Muscle layer of duodenum (tissue), 2 donors: Measurements from ENCODE around the gene GTF2F1.
"Not testable (repeated sequence)": the region's sequence is repeated elsewhere in the genome, so short reads cannot be mapped to it uniquely, and the experiment has no call there.

Source experiments
- H3K27ac ChIP-seq: one replicate; pipeline ENCODE4 v1.7.0; 2013; ENCODE audit warnings: mild to moderate bottlenecking, low read length
- H3K27me3 ChIP-seq: one replicate; pipeline ENCODE4 v1.7.0; 2013; ENCODE audit warnings: low read depth, mild to moderate bottlenecking, control low read depth, low read length
- H3K36me3 ChIP-seq, 2 donors: one replicate each; pipeline ENCODE4 v1.7.0; 2013; ENCODE audit warnings: low read length in 2 of 2, control low read depth in 1 of 2, mild to moderate bottlenecking in 1 of 2; ENCODE audit not compliant: insufficient read depth in 2 of 2, control insufficient read depth in 1 of 2
- H3K4me1 ChIP-seq, 2 donors: one replicate each; pipeline ENCODE4 v1.7.0; 2013; ENCODE audit warnings: low read length in 2 of 2, mild to moderate bottlenecking in 2 of 2, control low read depth in 1 of 2, moderate library complexity in 1 of 2; ENCODE audit not compliant: insufficient read depth in 2 of 2, control insufficient read depth in 1 of 2
- H3K4me3 ChIP-seq, 2 donors: one replicate each; pipeline ENCODE4 v1.7.0; 2013; ENCODE audit warnings: low read length in 2 of 2, low read depth in 1 of 2, mild to moderate bottlenecking in 1 of 2
- H3K9me3 ChIP-seq, 2 donors: one replicate each; pipeline ENCODE4 v1.7.0; 2013; ENCODE audit warnings: low read length in 2 of 2, control low read depth in 1 of 2, mild to moderate bottlenecking in 1 of 2; ENCODE audit not compliant: control insufficient read depth in 1 of 2
- donor health status: healthy.

GTF2F1 gene

GRCh38 chr19:6362351-6362801 is 30.6 kb downstream of the GTF2F1 start:
- H3K4me3 ChIP-seq, result peak overlapping the region; percentile 86 to 87
- H3K27me3 ChIP-seq, result no peaks in the 10 kb centered on the region
- peaks cover 7 to 16% of the 10 kb centered on the region in 2 donors for H3K4me1 ChIP-seq
- peak overlapping the region; percentile 87 for H3K27ac ChIP-seq
- H3K9me3 ChIP-seq, result no peaks in the 10 kb centered on the region
- peaks cover 11 to 30% of the 10 kb centered on the region in 2 donors for H3K36me3 ChIP-seq

- H3K4me1 ChIP-seq, result peaks cover 7 to 16% of the 10 kb centered on the region in 2 donors
- no peaks in the 10 kb centered on the region for H3K9me3 ChIP-seq
- H3K27ac ChIP-seq, result peak overlapping the region; percentile 87
- H3K36me3 ChIP-seq, result peaks cover 9 to 28% of the 10 kb centered on the region in 2 donors
- H3K27me3 ChIP-seq, result no peaks in the 10 kb centered on the region
- peak overlapping the region; percentile 86 to 87 for H3K4me3 ChIP-seq
These were observed 31.0 kb downstream of the GTF2F1 start for GRCh38 chr19:6362027-6362350.

- peak overlapping the region; percentile 86 to 87 for H3K4me3 ChIP-seq
- H3K27ac ChIP-seq, result not testable (repeated sequence)
- peaks cover 3 to 17% of the 10 kb centered on the region in 2 donors for H3K36me3 ChIP-seq
These were observed 32.1 kb downstream of the GTF2F1 start for GRCh38 chr19:6360857-6361216.

DNA sequence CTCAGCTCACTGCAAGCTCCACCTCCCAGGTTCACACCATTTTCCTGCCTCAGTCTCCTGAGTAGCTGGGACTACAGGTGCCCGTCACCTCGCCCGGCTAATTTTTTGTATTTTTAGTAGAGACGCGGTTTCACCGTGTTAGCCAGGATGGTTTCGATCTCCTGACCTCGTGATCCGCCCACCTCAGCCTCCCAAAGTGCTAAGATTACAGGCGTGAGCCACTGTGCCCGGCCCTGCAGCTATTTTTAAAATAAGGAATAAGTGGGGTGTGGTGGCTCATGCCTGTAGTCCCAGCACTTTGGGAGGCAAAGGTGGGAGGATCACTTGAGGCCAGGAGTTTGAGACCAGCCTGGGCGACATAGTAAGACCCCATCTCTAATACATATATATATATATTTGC is 32.5 kb downstream of the GTF2F1 start:
- Histone ChIP-seq H3K4me1 (peaks cover 7 to 16% of the 10 kb centered on the region in 2 donors), H3K36me3 (peaks cover 0 to 13% of the 10 kb centered on the region in 2 donors)
- not testable (repeated sequence) for H3K27ac ChIP-seq, H3K4me3 ChIP-seq, H3K27me3 ChIP-seq, H3K9me3 ChIP-seq

More at GRCh38 chr19:6360857-6361216, 32.1 kb downstream of the GTF2F1 start:
- not testable (repeated sequence) for H3K9me3 ChIP-seq, H3K27me3 ChIP-seq
- H3K4me1 ChIP-seq, result peaks cover 7 to 16% of the 10 kb centered on the region in 2 donors

GRCh38 chr19:6359568-6360341 is 33.2 kb downstream of the GTF2F1 start:
- Histone ChIP-seq H3K27ac (no peak overlapping the region), H3K27me3 (no peaks in the 10 kb centered on the region), H3K36me3 (peaks cover 0 to 6% of the 10 kb centered on the region in 2 donors), H3K4me3 (no peak overlapping the region), H3K4me1 (peaks cover 7 to 16% of the 10 kb centered on the region in 2 donors), H3K9me3 (no peaks in the 10 kb centered on the region)

DNA sequence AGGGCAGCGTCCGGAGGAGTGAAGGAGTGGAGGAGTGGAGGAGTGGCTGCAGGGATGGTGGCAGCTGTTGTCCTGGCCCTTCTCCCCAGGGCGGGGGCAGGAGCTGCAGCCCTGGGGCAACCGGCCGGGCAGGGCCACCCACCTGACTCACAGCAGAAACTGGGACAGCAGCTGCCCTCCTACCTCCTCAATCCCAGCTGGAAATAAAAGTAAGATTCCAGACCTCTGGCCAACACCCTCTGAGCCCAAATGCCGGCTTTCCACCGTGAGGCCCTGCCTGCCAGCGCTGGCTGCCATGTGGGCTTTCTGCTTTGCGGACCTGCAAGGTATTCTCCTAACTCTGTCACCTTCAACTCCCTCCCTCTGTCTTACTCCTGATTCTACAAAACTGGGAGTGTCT is 35.0 kb downstream of the GTF2F1 start:
- H3K36me3 ChIP-seq, result no peaks in the 10 kb centered on the region
- no peaks in the 10 kb centered on the region for H3K9me3 ChIP-seq
- no peaks in the 10 kb centered on the region for H3K27me3 ChIP-seq
- H3K27ac ChIP-seq, result no peak overlapping the region
- no peak overlapping the region for H3K4me3 ChIP-seq
- peaks cover 7 to 11% of the 10 kb centered on the region in 2 donors for H3K4me1 ChIP-seq

GRCh38 chr19:6357174-6357573 is 35.8 kb downstream of the GTF2F1 start:
- Histone ChIP-seq H3K27me3 (no peaks in the 10 kb centered on the region), H3K4me3 (no peak overlapping the region), H3K4me1 (peaks cover 2 to 3% of the 10 kb centered on the region in 2 donors), H3K27ac (no peak overlapping the region), H3K36me3 (no peaks in the 10 kb centered on the region), H3K9me3 (no peaks in the 10 kb centered on the region)

DNA sequence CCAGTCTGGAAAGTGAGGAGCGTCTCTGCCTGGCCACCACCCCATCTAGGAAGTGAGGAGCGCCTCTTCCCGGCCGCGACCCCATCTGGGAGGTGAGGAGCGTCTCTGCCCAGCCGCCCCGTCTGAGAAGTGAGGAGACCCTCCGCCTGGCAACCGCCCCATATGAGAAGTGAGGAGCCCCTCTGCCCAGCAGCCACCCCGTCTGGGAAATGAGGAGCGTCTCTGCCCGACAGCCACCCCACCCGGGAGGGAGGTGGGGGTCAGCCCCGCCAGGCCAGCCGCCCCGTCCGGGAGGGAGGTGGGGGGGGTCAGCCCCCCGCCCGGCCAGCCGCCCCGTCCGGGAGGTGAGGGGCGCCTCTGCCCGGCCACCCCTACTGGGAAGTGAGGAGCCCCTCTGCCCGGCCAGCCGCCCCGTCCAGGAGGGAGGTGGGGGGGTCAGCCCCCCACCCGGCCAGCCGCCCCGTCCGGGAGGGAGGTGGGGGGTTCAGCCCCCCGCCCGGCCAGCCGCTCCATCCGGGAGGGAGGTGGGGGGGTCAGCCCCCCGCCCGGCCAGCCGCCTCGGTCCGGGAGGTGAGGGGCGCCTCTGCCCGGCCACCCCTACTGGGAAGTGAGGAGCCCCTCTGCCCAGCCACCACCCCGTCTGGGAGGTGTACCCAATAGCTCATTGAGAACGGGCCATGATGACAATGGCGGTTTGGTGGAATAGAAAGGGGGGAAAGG is 37.5 kb downstream of the GTF2F1 start:
- H3K4me3 ChIP-seq, H3K27me3 ChIP-seq, H3K9me3 ChIP-seq, H3K36me3 ChIP-seq, H3K4me1 ChIP-seq, H3K27ac ChIP-seq: not testable (repeated sequence)

DNA sequence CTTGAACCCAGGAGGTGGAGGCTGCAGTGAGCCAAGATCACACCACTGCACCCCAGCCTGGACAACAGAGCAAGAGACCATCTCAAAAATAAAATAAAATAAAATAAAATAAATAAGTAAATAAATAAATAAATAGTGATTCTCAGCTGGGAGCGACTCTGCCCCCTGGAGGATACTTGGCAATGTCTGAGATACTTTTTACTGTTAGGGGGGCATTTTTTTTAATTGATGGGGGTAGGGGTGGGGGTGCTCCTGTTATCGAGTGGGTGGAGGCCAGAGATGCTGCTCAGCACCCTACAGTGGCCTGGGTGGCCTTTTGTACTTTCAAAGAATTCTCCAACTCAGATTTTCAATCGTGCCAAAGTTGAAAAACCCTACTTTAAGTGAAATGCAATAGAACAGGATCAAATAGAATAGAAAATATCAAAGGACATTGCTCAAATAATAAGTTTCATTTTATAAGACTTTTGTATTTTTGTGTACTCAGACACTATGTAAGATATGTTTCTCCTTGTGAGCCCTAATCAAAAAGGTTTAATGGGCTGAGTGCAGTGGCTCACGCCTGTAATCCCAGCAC is 38.8 kb downstream of the GTF2F1 start:
- H3K4me1 ChIP-seq, result no peaks in the 10 kb centered on the region
- no peaks in the 10 kb centered on the region for H3K9me3 ChIP-seq
- H3K27me3 ChIP-seq, result no peaks in the 10 kb centered on the region
- H3K36me3 ChIP-seq, result no peaks in the 10 kb centered on the region
- H3K4me3 ChIP-seq, result no peak overlapping the region
- no peak overlapping the region for H3K27ac ChIP-seq

- no peak overlapping the region for H3K4me3 ChIP-seq
- no peaks in the 10 kb centered on the region for H3K4me1 ChIP-seq
- H3K27ac ChIP-seq, result no peak overlapping the region
These were observed 40.4 kb downstream of the GTF2F1 start for GRCh38 chr19:6352381-6353165.

GRCh38 chr19:6350688-6351087 is 42.3 kb downstream of the GTF2F1 start:
- H3K9me3 ChIP-seq, result no peaks in the 10 kb centered on the region
- no peak overlapping the region for H3K4me3 ChIP-seq
- H3K27me3 ChIP-seq, result no peaks in the 10 kb centered on the region
- no peaks in the 10 kb centered on the region for H3K4me1 ChIP-seq
- no peaks in the 10 kb centered on the region for H3K36me3 ChIP-seq
- no peak overlapping the region for H3K27ac ChIP-seq

More at GRCh38 chr19:6352381-6353165, 40.4 kb downstream of the GTF2F1 start:
- Histone ChIP-seq H3K9me3 (no peaks in the 10 kb centered on the region), H3K27me3 (no peaks in the 10 kb centered on the region), H3K36me3 (no peaks in the 10 kb centered on the region)
